Subcutaneous abdominal adipose tissue (tissue), 5 donors: ENCODE measurements around the gene ZMAT2.
"Not testable (repeated sequence)": the region's sequence is repeated elsewhere in the genome, so short reads cannot be mapped to it uniquely, and the experiment has no call there.

Source experiments
- H3K27ac ChIP-seq: one replicate; pipeline ENCODE4 v1.7.0; 2013; ENCODE audit warnings: low read depth, mild to moderate bottlenecking, inconsistent platforms, low read length, moderate library complexity
- H3K27me3 ChIP-seq, 5 donors: one replicate each; pipeline ENCODE4 v1.7.0; 2013; ENCODE audit warnings: low read length in 5 of 5, inconsistent platforms in 1 of 5; ENCODE audit not compliant: control insufficient read depth in 5 of 5, insufficient read depth in 4 of 5
- H3K36me3 ChIP-seq, 5 donors: one replicate each; pipeline ENCODE4 v1.7.0; 2013; ENCODE audit warnings: low read length in 5 of 5; ENCODE audit not compliant: control insufficient read depth in 5 of 5, insufficient read depth in 5 of 5
- H3K4me1 ChIP-seq, 5 donors: one replicate each; pipeline ENCODE4 v1.7.0; 2013; ENCODE audit warnings: low read length in 5 of 5, mild to moderate bottlenecking in 3 of 5, moderate library complexity in 1 of 5; ENCODE audit not compliant: control insufficient read depth in 5 of 5, insufficient read depth in 5 of 5
- H3K4me3 ChIP-seq, 5 donors: one replicate each; pipeline ENCODE4 v1.7.0; 2013; ENCODE audit warnings: low read length in 5 of 5, low read depth in 1 of 5
- H3K9ac ChIP-seq, 5 donors: one replicate each; pipeline ENCODE4 v1.7.0; 2013; ENCODE audit warnings: low read length in 5 of 5, mild to moderate bottlenecking in 4 of 5, moderate library complexity in 3 of 5
- H3K9me3 ChIP-seq, 5 donors: one replicate each; pipeline ENCODE4 v1.7.0; 2013; ENCODE audit warnings: low read length in 5 of 5; ENCODE audit not compliant: control insufficient read depth in 5 of 5
- donor health status: healthy.
- donor health status: healthy.
- donor health status: healthy.
- donor health status: healthy.
- donor health status: healthy.

Gene ZMAT2

GRCh38 chr5:140700177-140701144 lies at the start of gene ZMAT2:
Gene ZMAT2 (plus strand): TSS chr5:140700447. CDS start chr5:140700461, 14 bp downstream.
- peaks cover 6 to 23% (median 19%) of the 10 kb centered on the region in 5 donors for H3K4me1 ChIP-seq
- H3K9me3 ChIP-seq, result no peaks in the 10 kb centered on the region
- H3K4me3 ChIP-seq, result peak within 1 kb of the TSS; percentile 81 to 97 (median 92)
- H3K9ac ChIP-seq, result peak within 1 kb of the TSS; percentile 71 to 92 (median 89)
- peak within 1 kb of the TSS; percentile 81 for H3K27ac ChIP-seq
- H3K27me3 ChIP-seq, result no peaks in the 10 kb centered on the region
- peaks cover 48 to 78% (median 75%) of the 10 kb centered on the region in 5 donors for H3K36me3 ChIP-seq

GRCh38 chr5:140658870-140659269 lies 41.4 kb upstream of the ZMAT2 start:
- peaks cover 0 to 2% (median 2%) of the 10 kb centered on the region in 5 donors for H3K4me1 ChIP-seq
- H3K9me3 ChIP-seq, result no peaks in the 10 kb centered on the region
- H3K27me3 ChIP-seq, result no peaks in the 10 kb centered on the region
- no peak overlapping the region for H3K9ac ChIP-seq
- no peak overlapping the region for H3K4me3 ChIP-seq
- H3K36me3 ChIP-seq, result peaks cover 42 to 95% (median 87%) of the 10 kb centered on the region in 5 donors
- H3K27ac ChIP-seq, result no peak overlapping the region

- not testable (repeated sequence) for H3K9me3 ChIP-seq, H3K27ac ChIP-seq, H3K27me3 ChIP-seq, H3K4me3 ChIP-seq, H3K9ac ChIP-seq
- peaks cover 31 to 80% (median 72%) of the 10 kb centered on the region in 5 donors for H3K36me3 ChIP-seq
- H3K4me1 ChIP-seq, result peaks cover 4 to 13% (median 10%) of the 10 kb centered on the region in 5 donors
Observed at GRCh38 chr5:140660371-140660770, 39.9 kb upstream of the ZMAT2 start.

- peak overlapping the region; percentile 92 for H3K27ac ChIP-seq
- no peaks in the 10 kb centered on the region for H3K27me3 ChIP-seq
- peaks cover 21 to 65% (median 56%) of the 10 kb centered on the region in 5 donors for H3K36me3 ChIP-seq
- H3K9ac ChIP-seq, result peak overlapping the region; percentile 70 to 99 (median 87)
- H3K9me3 ChIP-seq, result no peaks in the 10 kb centered on the region
- peaks cover 4 to 29% (median 21%) of the 10 kb centered on the region in 5 donors for H3K4me1 ChIP-seq
- peak overlapping the region; percentile 85 to 96 (median 92) for H3K4me3 ChIP-seq
Observed at GRCh38 chr5:140664030-140664358, 36.3 kb upstream of the ZMAT2 start.

GRCh38 chr5:140664359-140665119 lies 35.7 kb upstream of the ZMAT2 start, which contains the start of gene WDR55:
Gene WDR55 (plus strand): TSS chr5:140664904. CDS start chr5:140664913, 9 bp downstream.
- H3K4me1 ChIP-seq, result peaks cover 4 to 29% (median 21%) of the 10 kb centered on the region in 5 donors
- H3K9me3 ChIP-seq, result no peaks in the 10 kb centered on the region
- H3K27me3 ChIP-seq, result no peaks in the 10 kb centered on the region
- peaks cover 20 to 65% (median 56%) of the 10 kb centered on the region in 5 donors for H3K36me3 ChIP-seq
- H3K4me3 ChIP-seq, result peak within 1 kb of the TSS; percentile 85 to 96 (median 92)
- H3K9ac ChIP-seq, result peak within 1 kb of the TSS; percentile 70 to 99 (median 87)
- H3K27ac ChIP-seq, result peak within 1 kb of the TSS; percentile 92

- peaks cover 0 to 89% (median 63%) of the 10 kb centered on the region in 5 donors for H3K36me3 ChIP-seq
- peaks cover 0 to 13% (median 9%) of the 10 kb centered on the region in 5 donors for H3K4me1 ChIP-seq
- not testable (repeated sequence) for H3K4me3 ChIP-seq, H3K27me3 ChIP-seq, H3K9ac ChIP-seq, H3K27ac ChIP-seq, H3K9me3 ChIP-seq
Observed at GRCh38 chr5:140671035-140671434, 29.2 kb upstream of the ZMAT2 start.

- no peaks in the 10 kb centered on the region for H3K9me3 ChIP-seq
- no peak overlapping the region for H3K4me3 ChIP-seq
- H3K27me3 ChIP-seq, result no peaks in the 10 kb centered on the region
- peaks cover 0 to 9% (median 6%) of the 10 kb centered on the region in 5 donors for H3K4me1 ChIP-seq
- no peak overlapping the region for H3K27ac ChIP-seq
- no peak overlapping the region for H3K9ac ChIP-seq
- peaks cover 0 to 95% (median 68%) of the 10 kb centered on the region in 5 donors for H3K36me3 ChIP-seq
Observed at GRCh38 chr5:140671472-140672125, 28.6 kb upstream of the ZMAT2 start.

GRCh38 chr5:140672455-140673186 lies 27.6 kb upstream of the ZMAT2 start:
- Histone ChIP-seq H3K9me3 (no peaks in the 10 kb centered on the region), H3K4me1 (peaks cover 0 to 9% (median 4%) of the 10 kb centered on the region in 5 donors), H3K27ac (no peak overlapping the region), H3K9ac (no peak overlapping the region), H3K4me3 (peak overlapping the region in 3 of 5 donors; percentile 16 to 39 (median 22)), H3K27me3 (no peaks in the 10 kb centered on the region), H3K36me3 (peaks cover 0 to 97% (median 76%) of the 10 kb centered on the region in 5 donors)
